ENCODE results near the gene TOLLIP.

Gene TOLLIP

GRCh38 chr11:1297576-1298473 lies 11.6 kb downstream of the TOLLIP start:
- no peak for DNase-seq

DNA sequence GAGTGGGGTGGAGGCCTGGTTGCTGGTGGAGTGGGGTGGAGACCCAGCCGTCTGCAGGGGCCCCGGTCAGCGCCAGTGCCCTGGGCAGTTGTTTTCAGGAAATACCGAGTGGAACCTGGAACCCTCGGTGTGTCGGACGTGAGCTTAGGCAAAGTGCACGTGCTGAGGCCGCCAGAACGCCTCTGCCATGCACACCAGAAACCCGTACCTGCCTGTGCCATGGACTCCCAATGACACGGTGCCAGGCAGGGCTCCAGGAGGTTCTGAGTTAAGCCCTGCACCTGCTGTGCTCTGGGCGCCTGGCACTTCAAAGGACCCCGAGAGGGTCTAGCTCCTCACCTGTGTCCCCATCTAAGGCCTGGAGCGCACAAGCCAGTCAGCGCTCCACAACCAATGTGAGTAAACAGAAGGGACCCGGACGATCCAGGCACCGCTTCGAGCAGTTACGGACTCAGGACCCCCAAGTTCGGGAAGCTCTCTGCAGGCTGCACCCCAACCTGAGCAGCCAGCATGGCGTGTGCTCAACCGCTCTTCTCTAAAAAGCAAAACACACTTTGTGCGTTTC lies 12.3 kb downstream of the TOLLIP start:
- no peak for DNase-seq

DNA sequence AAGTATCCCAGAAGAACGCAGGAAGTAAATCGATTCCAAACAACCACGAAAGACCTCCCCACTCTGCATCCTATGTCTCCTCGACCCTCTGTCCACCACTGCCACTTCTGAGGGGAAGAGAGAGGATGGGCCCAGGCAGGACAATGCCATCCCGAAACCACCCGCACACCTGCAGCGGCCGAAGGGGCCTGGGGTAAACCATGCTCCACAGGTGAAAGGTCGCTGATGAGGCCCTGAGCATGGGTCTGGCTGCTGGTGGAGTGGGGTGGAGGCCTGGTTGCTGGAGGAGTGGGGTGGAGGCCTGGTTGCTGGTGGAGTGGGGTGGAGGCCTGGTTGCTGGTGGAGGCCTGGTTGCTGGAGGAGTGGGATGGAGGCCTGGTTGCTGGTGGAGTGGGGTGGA lies 13.1 kb downstream of the TOLLIP start:
- no peak for DNase-seq

DNA sequence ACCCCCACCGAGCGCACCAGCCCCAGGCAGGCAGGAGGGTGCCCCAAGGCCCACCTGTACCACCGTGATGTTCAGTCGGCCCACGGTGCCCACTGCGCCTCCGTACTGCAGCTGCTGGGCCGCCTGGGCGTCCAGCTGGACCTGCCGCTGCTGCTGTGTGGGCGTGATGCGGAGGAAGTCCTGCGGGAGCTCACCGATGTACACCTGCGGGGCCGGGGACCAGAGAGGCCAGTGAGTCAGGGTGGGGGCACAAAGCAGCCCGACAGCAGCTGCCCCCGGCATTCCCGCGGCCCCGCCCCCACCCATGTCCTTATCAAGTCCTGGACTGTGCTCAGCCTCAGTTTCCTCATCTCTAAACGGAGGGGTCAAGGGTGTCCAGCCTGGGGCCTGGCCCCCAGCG lies 13.8 kb downstream of the TOLLIP start:
- no peak for DNase-seq

DNA sequence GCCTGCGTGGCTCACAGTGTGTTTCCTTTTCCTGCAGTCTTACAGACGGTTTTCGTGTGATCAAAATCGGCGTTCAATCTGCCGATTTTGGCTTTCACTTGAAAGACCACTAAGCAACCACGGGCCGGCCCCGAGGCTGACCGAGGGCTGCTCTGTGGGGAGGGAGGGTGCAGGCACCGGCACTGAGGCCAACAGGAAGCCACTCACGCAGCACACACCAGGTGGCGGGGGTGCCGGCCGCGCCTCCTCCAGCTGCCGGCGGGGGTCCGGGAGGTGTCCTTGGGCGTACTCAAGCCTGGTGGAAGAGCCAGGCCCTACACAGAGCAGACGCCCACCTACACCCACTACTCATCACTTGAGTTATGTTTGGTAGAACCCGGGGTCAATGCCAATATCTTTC lies 14.3 kb downstream of the TOLLIP start:
- DNase-seq, result no peak

GRCh38 chr11:1293619-1294015 lies 15.8 kb downstream of the TOLLIP start:
- DNase-seq, result no peak

DNA sequence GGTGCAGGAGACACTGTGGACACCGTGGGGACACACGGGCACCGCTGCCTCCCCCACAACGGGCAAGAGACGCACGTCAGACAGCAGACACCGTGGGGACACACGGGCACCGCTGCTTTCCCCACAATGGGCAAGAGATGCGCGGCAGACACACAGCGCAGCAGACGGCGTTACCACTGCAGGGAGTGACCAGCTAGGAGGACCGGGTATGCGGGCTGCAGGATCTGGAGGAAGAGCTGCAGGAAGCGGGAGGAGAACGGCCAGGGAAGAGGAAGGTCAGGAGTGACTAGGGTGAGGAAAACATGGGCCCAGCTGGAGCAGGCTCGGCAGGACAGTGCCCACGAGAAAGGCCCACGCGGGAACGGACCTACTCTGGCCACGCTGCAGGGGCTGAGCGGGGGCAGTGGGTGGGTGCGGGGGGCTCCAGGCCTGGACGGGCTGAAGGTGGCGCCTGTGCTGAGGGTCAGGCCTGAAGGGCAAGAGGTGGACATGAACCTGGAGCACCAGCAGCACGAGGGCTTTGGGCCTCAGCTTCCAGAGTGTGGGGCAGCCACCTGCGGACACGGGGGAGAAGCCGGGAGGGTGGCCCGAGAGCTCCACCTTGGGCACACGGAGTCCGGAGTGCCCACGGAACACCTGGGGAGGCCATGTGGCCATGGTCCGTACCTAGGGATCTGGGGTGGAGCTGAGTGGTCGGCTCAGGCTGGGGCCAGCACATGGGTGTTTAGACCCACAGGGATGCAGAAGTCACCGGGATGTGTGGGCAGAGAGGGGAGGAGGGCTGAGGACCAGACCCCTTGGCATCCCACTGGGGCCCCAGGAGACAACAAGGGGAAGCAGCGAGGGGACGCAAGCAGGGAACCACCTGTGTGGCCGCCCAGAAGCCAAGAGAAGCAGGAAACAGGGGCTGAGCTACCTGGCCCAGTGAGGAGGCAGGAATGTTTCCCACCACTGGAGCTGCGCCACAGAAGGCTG lies 16.5 kb downstream of the TOLLIP start:
- DNase-seq, result no peak

DNA sequence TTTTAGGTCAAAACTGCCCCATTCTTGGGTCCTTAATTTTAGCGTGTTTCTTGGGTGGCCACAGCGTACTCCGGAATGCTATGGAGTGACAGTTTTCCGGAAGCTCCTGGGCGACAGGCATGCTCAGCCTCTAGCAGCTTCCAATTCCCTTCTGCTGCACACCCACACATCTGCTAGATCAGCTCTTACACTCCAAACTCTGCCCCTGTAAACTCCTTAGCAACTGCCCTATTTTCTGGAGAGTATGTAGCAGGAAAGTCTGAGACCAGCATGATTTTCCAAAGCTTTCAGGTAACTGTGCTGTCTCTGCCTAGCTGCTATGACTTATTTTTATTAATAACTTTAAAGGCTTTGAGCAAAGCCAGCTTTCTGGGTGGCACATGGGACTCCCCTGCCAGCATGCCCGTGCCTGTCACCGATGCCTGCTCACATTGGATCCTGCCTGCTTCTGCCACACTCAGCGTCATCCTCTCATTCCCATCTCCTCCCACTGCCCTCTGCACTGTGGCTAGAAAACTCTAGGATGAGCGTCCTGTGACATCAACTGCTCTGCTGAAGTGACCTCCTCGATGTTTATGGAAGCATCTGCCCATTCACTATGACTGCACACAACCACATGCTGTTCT lies 17.3 kb downstream of the TOLLIP start:
- DNase-seq, result no peak

GRCh38 chr11:1291295-1292017 lies 18.0 kb downstream of the TOLLIP start:
- DNase-seq, result no peak

DNA sequence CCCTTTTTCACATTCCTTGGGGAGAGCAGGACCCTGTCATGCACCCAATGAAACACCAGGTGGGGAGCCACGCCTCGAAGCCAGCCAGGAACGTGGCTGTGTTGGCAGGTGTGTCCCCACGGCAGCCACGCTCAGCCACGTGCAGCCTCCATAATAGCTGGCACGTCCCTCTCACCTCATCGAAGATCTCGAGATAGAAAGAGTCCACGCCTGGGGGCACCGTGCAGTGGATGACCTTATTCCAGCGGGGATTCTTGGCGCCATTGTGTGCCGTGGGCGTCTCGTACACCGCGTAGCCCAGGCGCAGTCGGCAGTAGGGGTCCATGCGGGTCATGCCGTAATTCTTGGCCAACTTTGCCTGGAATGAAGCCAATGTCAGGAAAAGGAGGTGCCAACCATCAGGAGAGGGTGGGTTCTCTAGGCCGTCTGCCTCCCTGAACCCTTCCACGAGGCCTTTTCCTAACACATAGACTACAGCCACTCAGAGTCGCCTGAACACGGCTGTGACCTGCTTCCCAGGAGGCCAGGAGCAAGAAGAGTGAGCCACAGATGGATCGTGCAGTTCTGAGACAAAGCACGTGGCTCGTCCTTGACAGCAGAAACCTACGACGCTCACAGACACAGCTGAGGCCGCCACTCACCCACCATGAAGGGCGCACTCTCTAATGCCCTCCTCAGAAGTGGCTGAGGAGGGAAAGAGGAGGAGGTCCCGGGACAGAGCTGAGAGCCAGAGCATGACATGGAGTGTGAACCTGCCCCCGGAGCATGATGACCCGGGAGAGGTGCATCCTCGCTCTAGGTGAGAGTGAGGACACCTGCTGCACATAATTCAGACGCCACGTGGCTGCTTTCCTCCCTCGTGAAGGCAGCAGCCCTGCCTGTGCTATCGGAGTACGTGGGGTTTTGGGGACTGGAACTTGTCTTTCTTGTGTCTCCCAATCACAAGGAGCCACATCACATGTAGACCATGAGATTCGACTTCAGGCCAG lies 19.1 kb downstream of the TOLLIP start:
- DNase-seq, result no peak

- no peak for DNase-seq
Observed at GRCh38 chr11:1289211-1289935, 20.1 kb downstream of the TOLLIP start.

- no peak for DNase-seq
Observed at GRCh38 chr11:1288426-1289151, 20.8 kb downstream of the TOLLIP start.

DNA sequence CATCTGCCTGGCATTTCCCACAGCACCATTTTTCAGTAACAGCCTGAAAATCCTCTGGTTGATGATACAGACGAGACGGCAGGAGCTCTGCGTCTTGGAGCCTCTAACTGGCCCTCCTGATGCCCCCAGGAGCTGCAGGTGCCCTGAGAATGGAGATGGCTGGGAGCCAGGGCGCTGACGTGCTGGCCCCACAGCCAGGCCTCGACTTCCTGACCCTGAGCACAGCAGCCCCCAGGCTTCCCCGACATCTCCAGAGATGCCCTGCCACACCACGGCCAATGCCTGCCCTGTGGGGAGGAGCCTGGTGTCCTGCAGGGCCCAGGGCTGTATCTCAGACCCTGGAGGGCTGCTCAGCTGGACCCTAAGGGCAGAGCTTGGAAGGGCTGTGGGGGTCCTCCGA lies 21.5 kb downstream of the TOLLIP start:
- no peak for DNase-seq

GRCh38 chr11:1285876-1286275 lies 23.6 kb downstream of the TOLLIP start:
- DNase-seq, result no peak

DNA sequence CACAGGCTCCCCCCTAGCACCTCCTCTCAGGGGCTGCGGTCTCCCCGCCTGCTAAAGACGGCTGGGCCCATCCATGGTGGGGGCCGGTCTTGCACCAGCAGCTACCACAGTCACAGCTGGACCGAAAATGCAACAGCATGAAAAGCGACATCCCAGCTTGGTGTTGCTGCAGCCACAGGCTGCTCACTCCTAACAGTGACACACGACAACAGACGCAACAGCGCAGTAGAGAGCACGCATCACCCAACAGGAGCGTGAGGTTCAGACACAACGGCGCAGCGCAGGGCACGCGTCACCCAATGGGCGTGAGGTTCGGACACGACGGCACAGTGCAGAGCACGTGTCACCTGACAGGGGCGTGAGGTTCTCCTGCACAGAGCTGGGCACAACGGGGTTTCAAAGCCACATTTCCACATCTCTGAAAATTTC lies 24.1 kb downstream of the TOLLIP start:
- no peak for DNase-seq

DNA sequence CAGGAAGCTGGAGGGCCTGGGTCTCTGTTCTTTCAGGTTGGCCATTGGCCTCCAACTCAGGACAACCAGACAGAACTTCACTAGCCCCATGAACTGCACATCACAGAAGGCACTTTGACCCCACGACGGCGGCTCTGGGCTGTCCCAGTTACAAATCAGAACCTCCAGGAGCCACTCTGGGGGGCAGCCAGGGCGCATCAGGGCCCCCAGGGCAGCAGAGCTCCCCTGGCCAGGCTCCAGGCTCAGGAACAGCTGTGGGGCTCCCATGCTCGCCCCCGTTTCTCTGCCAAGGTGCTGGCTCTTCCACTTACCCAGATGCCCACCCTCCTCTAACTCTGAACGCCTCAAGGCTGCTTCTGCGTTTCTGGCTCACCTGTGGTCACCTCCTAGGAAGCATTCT lies 25.5 kb downstream of the TOLLIP start:
- no peak for DNase-seq

- no peak for DNase-seq
Observed at GRCh38 chr11:1283091-1283511, 26.3 kb downstream of the TOLLIP start.

- no peak for DNase-seq
Observed at GRCh38 chr11:1281974-1282365, 27.5 kb downstream of the TOLLIP start.

GRCh38 chr11:1281326-1281973 lies 28.0 kb downstream of the TOLLIP start:
- DNase-seq, result no peak

All from stimulated activated CD4-positive, alpha-beta T cell treated with anti-CD3 and anti-CD28 coated beads, Interleukin-2, amount 100 ng/mL, for 48 hours (primary cell).